Measurements from ENCODE around the gene ANKRD37. TPM values are rescaled to one million over a fixed set of nuclear protein-coding genes. Genes with fewer than 3 reads are reported as not detected.
A peak's percentile ranks its signal among the peaks of the same experiment; 100 is the strongest.

The ANKRD37 gene
- total RNA-seq, 1 donor from 2014 or later = 18.0 TPM

DNA sequence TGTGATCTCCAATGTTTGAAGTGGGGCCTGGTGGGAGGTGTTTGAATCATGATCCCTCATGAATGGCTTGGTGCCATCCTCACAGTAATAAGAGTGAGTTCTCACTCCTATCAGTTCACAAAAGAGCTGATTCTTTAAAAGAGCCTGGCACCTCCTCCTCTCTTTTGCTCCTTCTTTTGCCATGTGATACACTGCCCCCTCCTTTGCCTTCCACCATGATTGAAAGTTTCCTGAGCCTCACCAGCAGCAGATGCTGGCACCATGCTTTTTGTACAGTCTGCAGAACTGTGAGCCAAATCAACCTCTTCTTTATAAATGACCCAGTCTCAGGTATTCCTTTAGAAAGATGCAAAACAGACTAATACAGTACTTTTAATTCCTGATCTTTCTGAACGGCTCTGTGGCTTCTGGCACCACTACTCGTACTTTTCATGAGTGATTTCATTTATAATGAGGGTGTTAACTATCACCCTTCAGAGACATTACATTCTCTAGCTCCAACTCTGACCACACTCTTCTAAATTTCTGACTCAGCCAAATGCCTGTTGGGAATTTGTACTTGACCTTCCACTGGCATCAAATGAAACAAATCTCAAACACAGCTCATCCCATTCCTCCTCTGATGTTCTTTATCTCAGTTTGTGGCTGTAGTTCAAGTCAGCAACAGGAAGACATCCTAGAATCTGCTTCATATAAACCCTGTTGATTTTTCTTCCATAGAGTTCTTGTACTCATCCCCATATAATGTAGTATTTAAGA is 24.9 kb downstream of the ANKRD37 start:
- TF ChIP-seq, protein P1, sequence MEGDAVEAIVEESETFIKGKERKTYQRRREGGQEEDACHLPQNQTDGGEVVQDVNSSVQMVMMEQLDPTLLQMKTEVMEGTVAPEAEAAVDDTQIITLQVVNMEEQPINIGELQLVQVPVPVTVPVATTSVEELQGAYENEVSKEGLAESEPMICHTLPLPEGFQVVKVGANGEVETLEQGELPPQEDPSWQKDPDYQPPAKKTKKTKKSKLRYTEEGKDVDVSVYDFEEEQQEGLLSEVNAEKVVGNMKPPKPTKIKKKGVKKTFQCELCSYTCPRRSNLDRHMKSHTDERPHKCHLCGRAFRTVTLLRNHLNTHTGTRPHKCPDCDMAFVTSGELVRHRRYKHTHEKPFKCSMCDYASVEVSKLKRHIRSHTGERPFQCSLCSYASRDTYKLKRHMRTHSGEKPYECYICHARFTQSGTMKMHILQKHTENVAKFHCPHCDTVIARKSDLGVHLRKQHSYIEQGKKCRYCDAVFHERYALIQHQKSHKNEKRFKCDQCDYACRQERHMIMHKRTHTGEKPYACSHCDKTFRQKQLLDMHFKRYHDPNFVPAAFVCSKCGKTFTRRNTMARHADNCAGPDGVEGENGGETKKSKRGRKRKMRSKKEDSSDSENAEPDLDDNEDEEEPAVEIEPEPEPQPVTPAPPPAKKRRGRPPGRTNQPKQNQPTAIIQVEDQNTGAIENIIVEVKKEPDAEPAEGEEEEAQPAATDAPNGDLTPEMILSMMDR (IDR thresholded peaks at IDR 0.05; ENCODE audit: borderline replicate concordance) = no peak
- peaks cover 35% of the 10 kb centered on the region for H3K36me3 ChIP-seq
- H3K27ac ChIP-seq (replicated peaks) = no peak overlapping the region
- no peak for DNase-seq
- H3K4me1 ChIP-seq = peaks cover 65% of the 10 kb centered on the region
- H3K4me3 ChIP-seq = no peak overlapping the region
- no peaks in the 10 kb centered on the region for H3K9me3 ChIP-seq (replicated peaks)
- no peaks in the 10 kb centered on the region for H3K27me3 ChIP-seq (ENCODE audit: low read depth)
- intact Hi-C loops (cut with micrococcal nuclease) = loop anchor here (10.0 kb wide), 1 partner anchor 173 kb away; no protein-coding TSS in a partner anchor

DNA sequence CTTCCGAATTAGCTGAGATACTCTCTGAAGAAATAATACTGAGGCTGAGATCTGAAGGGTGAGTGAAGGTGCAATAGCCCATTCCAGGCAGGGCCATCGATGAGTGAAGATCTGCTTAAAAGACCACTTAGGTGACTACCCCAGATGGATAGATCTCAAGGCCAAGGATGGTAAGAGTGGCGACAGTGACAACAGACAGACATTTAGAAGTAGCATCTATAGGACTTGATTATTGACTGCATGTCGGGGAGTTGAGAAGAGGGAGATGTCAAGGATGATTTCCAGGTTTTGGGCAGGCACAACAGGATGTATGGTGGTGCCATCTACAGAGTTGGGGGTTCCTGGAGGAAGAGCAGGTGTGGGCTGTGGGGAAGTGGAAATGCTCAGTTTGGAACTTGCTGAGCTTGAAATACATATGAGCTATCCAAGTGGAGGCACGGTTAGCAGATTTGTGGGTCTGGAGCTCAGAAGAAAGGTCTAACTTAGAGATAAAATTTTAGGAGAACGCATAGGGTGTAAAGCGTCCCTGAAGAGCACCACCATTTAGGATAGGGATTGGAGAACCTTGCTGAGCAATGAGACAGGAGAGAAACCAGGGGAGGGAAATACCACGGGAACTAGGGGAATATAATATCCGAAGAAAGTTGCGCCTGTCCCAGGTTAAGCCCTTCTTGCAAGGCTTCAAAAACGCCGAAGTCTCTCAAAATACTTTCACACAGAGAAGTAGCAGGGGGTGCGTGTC is 28.4 kb downstream of the ANKRD37 start:
- intact Hi-C loops (cut with micrococcal nuclease) = loop anchor here (10.0 kb wide), 1 partner anchor 170 kb away; no protein-coding TSS in a partner anchor

DNA sequence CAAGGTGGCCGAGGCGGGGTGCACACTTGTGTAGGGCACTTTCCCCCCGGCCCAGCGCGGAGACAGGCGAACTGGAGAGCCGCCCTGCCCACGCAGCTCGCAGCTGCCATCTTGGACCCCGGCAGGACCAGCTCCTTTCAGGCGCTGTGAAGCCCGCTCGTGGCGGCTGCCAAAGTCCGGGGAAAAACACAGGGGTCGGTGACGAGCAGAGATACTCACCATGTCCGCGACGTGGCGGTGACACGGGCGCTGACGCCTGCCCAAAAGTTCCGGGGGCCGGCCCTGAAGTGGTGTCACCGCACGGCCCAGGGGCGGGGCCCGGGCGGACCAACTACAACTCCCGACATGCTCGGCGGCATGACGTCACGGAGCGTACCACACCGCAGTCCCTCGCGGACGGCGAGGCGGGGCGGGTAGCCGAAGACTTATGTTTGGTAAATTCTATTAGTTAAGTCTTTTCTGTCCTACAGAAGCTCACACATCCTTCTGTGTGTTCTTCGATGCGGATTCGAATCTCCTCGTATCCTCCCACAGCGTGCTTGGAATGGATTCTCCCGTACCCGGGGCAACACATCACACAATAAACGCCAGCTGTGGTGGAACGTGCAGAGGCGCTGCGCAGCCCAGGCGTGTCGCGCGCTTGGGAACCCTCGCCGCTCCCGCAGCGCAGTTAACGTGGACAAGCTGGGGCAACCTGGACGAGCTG is 29.2 kb downstream of the ANKRD37 start, which contains the start of gene UFSP2:
TSS of gene UFSP2 (minus strand) at position 318 of the 706 bp plus-strand sequence. CDS start at position 222, 96 bp downstream.
- Histone ChIP-seq H3K27me3 (ENCODE audit: low read depth) (no peaks in the 10 kb centered on the region), H3K27ac (replicated peaks) (peak within 1 kb of the TSS; percentile 97), H3K4me3 (peak within 1 kb of the TSS; percentile 80), H3K9me3 (replicated peaks) (no peaks in the 10 kb centered on the region), H3K36me3 (peaks cover 14% of the 10 kb centered on the region), H3K4me1 (peaks cover 51% of the 10 kb centered on the region)
- DNase-seq = peak; percentile 88
- intact Hi-C loops (cut with micrococcal nuclease) = loop anchor here (10.0 kb wide), 1 partner anchor 169 kb away; no protein-coding TSS in a partner anchor
- TF ChIP-seq, protein P1 (IDR thresholded peaks at IDR 0.05; ENCODE audit: borderline replicate concordance) = no peak

More for the DNA sequence above, 28.4 kb downstream of the ANKRD37 start:
- Histone ChIP-seq H3K4me3 (peak overlapping the region; percentile 80), H3K36me3 (peaks cover 16% of the 10 kb centered on the region), H3K4me1 (peaks cover 55% of the 10 kb centered on the region), H3K9me3 (replicated peaks) (no peaks in the 10 kb centered on the region), H3K27me3 (ENCODE audit: low read depth) (no peaks in the 10 kb centered on the region), H3K27ac (replicated peaks) (peak overlapping the region; percentile 97)
- TF ChIP-seq, protein P1 (IDR thresholded peaks at IDR 0.05; ENCODE audit: borderline replicate concordance) = no peak
- DNase-seq = no peak

DNA sequence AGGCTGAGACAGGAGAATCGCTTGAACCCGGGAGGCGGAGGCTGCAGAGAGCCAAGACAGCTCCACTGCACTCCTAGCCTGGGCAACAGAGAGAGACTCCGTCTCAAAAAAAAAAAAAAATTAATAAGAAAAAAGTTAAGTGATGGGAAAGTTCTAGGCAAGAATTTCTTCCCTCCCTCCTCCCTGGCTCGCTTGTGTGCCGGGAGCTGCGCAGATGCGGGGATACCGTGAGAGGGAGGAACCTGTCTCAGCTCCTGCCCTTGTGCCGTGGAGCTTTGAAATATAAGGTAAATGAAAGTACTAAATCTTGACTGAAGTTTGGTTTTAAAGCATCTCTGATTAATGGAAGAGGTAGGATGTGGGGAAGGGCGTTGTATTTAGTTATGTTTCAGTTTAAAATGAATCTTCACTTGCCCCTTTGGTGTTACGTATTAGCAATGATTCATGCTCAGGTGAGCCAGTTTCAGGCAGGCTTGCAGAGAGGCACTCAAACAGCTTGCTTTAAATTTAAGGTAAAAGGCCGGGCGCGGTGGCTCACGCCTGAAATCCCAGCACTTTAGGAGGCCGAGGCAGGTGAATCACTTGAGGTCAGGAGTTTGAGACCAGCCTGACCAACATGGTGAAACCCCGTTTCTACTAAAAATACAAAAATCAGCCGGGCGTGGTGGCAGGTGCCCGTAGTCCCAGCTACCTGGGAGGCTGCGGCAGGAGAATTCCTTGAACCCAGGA is 30.5 kb downstream of the ANKRD37 start:
- Histone ChIP-seq H3K9me3 (replicated peaks) (no peaks in the 10 kb centered on the region), H3K4me3 (no peak overlapping the region), H3K4me1 (peaks cover 38% of the 10 kb centered on the region), H3K27ac (replicated peaks) (no peak overlapping the region), H3K36me3 (peaks cover under 1% of the 10 kb centered on the region), H3K27me3 (ENCODE audit: low read depth) (no peaks in the 10 kb centered on the region)
- TF ChIP-seq, protein P1 (IDR thresholded peaks at IDR 0.05; ENCODE audit: borderline replicate concordance) = no peak
- intact Hi-C loops (cut with micrococcal nuclease) = loop anchor here (10.0 kb wide), 1 partner anchor 168 kb away; no protein-coding TSS in a partner anchor
- no peak for DNase-seq

All from left ventricle myocardium inferior (tissue), 1 donor.